H1 (cell line): ENCODE data around the gene TTC36. TPM values are rescaled to one million over a fixed set of nuclear protein-coding genes. Genes with fewer than 3 reads are reported as not detected.

ENCODE experiments used
- CTCF ChIA-PET: fragments of 300-600 bp; sonication (Branson Sonifier 250); formaldehyde crosslinking; loops from one replicate; lab custom pipeline; 2021; ENCODE audit not compliant: partially characterized antibody; lab: Charles Lee
- POLR2A ChIA-PET: fragments of 300-600 bp; sonication (Branson Sonifier 250); formaldehyde crosslinking; loops from one replicate; lab custom pipeline; 2021; ENCODE audit warnings: inconsistent platforms; ENCODE audit not compliant: partially characterized antibody; lab: Charles Lee
- DNase-seq, 2 experiments: peaks; one replicate each; pipeline versions ENCODE4 v3.0.0 to v3.0.0-alpha.2; 2010 to 2022; ENCODE audit warnings: low spot score in 2 of 2, low read depth in 1 of 2, mixed read lengths in 1 of 2
- FAIRE-seq: peaks from 2 replicates; lab custom pipeline; 2011; peaks lifted over from hg19 to GRCh38; lab: Jason Lieb, UNC
- H2AFZ ChIP-seq: 2 replicates; pipeline ENCODE4 v1.8.1; 2012; ENCODE audit warnings: low read length, inconsistent platforms
- H2AK5ac ChIP-seq: 2 replicates; pipeline ENCODE4 v1.6.1; 2013; ENCODE audit warnings: low read depth, low read length
- H2BK120ac ChIP-seq: replicated peaks from 2 replicates; pipeline ENCODE3; 2013; ENCODE audit warnings: low read depth, low read length, inconsistent platforms
- H2BK12ac ChIP-seq: 2 replicates; pipeline ENCODE4 v1.6.1; 2013; ENCODE audit warnings: low read depth, low read length
- H2BK15ac ChIP-seq: 2 replicates; pipeline ENCODE4 v1.6.1; 2013; ENCODE audit warnings: low read length
- H2BK20ac ChIP-seq: 2 replicates; pipeline ENCODE4 v1.6.1; 2013; ENCODE audit warnings: low read length
- H2BK5ac ChIP-seq: 2 replicates; pipeline ENCODE4 v1.6.1; 2013; ENCODE audit warnings: low read depth, low read length
- H3K14ac ChIP-seq: 2 replicates; pipeline ENCODE4 v1.6.1; 2013; ENCODE audit warnings: inconsistent platforms; ENCODE audit not compliant: insufficient read length
- H3K18ac ChIP-seq: 2 replicates; pipeline ENCODE4 v1.6.1; 2013; ENCODE audit warnings: low read length; ENCODE audit errors: extremely low read depth
- H3K23ac ChIP-seq: 2 replicates; pipeline ENCODE4 v1.6.1; 2013; ENCODE audit warnings: inconsistent platforms; ENCODE audit not compliant: insufficient read length
- H3K23me2 ChIP-seq: 2 replicates; pipeline ENCODE4 v1.6.1; 2013; ENCODE audit warnings: low read depth, low read length
- H3K27ac ChIP-seq: 2 replicates; pipeline ENCODE4 v1.6.1; 2011; ENCODE audit warnings: low read depth, low read length, inconsistent platforms
- H3K27me3 ChIP-seq, 4 experiments: replicated peaks in 1 of 4; 1 replicate in 1 of 4; 2 replicates in 3 of 4; pipeline versions ENCODE4 v1.6.1 to v1.8.1; 2011 to 2013; ENCODE audit warnings: low read length in 3 of 4, mild to moderate bottlenecking in 3 of 4, inconsistent platforms in 2 of 4, mixed read lengths in 2 of 4, moderate library complexity in 1 of 4; ENCODE audit not compliant: control insufficient read depth in 3 of 4, insufficient read depth in 3 of 4; ENCODE audit errors: extremely low read depth in 1 of 4
- H3K36me3 ChIP-seq, 4 experiments: 2 replicates each; pipeline versions ENCODE4 v1.6.1 to v1.8.1; 2011 to 2013; ENCODE audit warnings: mild to moderate bottlenecking in 4 of 4, low read length in 3 of 4, moderate library complexity in 2 of 4, control low read depth in 1 of 4, inconsistent platforms in 1 of 4; ENCODE audit not compliant: insufficient read depth in 4 of 4, control insufficient read depth in 2 of 4
- H3K4ac ChIP-seq: replicated peaks from 2 replicates; pipeline ENCODE3; 2013; ENCODE audit warnings: low read length, low read depth, mixed read lengths, inconsistent platforms; ENCODE audit not compliant: insufficient read length
- H3K4me1 ChIP-seq, 4 experiments: replicated peaks in 1 of 4; 1 replicate in 1 of 4; 2 replicates in 3 of 4; pipeline versions ENCODE4 v1.6.1 to v1.8.1; 2011 to 2013; ENCODE audit warnings: low read length in 3 of 4, inconsistent platforms in 2 of 4, mixed read lengths in 1 of 4; ENCODE audit not compliant: insufficient read depth in 4 of 4, control insufficient read depth in 3 of 4
- H3K4me2 ChIP-seq, 2 experiments: 2 replicates each; pipeline versions ENCODE4 v1.6.1 to v1.8.1; 2011 to 2013; ENCODE audit warnings: low read depth in 2 of 2, low read length in 2 of 2, control low read depth in 1 of 2, inconsistent platforms in 1 of 2, mild to moderate bottlenecking in 1 of 2; ENCODE audit not compliant: insufficient read depth in 1 of 2
- H3K4me3 ChIP-seq, 4 experiments: fragments of 200-600, 300-600 bp in 1 of 4; sonication (generic), shearing (Covaris generic), sonication (Bioruptor Twin) in 1 of 4; 2 replicates each; pipeline versions ENCODE4 v1.5.1 to v1.8.1; 2011 to 2016; ENCODE audit warnings: low read length in 4 of 4, low read depth in 3 of 4, control low read depth in 2 of 4, inconsistent platforms in 2 of 4, mild to moderate bottlenecking in 2 of 4, mixed read lengths in 1 of 4, moderate library complexity in 1 of 4; ENCODE audit not compliant: insufficient read depth in 2 of 4; ENCODE audit errors: extremely low read depth in 1 of 4
- H3K56ac ChIP-seq: replicated peaks from 2 replicates; pipeline ENCODE3; 2013; ENCODE audit warnings: low read depth, mild to moderate bottlenecking, mixed read lengths, low read length, inconsistent platforms; ENCODE audit not compliant: insufficient read length
- H3K79me1 ChIP-seq: 2 replicates; pipeline ENCODE4 v1.6.1; 2013; ENCODE audit warnings: low read depth, low read length, control low read depth
- H3K79me2 ChIP-seq, 2 experiments: 2 replicates each; pipeline versions ENCODE4 v1.6.1 to v1.8.1; 2012 to 2013; ENCODE audit warnings: low read length in 2 of 2, mild to moderate bottlenecking in 2 of 2, inconsistent platforms in 1 of 2; ENCODE audit not compliant: insufficient read depth in 2 of 2, control insufficient read depth in 1 of 2
- H3K9ac ChIP-seq, 4 experiments: replicated peaks in 1 of 4; 1 replicate in 1 of 4; 2 replicates in 3 of 4; pipeline versions ENCODE4 v1.6.1 to v1.8.1; 2011 to 2013; ENCODE audit warnings: low read depth in 3 of 4, low read length in 3 of 4, control low read depth in 2 of 4, mild to moderate bottlenecking in 2 of 4, moderate library complexity in 2 of 4, inconsistent platforms in 1 of 4; ENCODE audit errors: extremely low read depth in 1 of 4
- H3K9me3 ChIP-seq, 2 experiments: 2 replicates each; pipeline versions ENCODE4 v1.6.1 to v1.8.1; 2012 to 2013; ENCODE audit warnings: mild to moderate bottlenecking in 2 of 2, moderate library complexity in 2 of 2, control low read depth in 1 of 2, inconsistent platforms in 1 of 2, low read depth in 1 of 2, low read length in 1 of 2, mixed read lengths in 1 of 2; ENCODE audit not compliant: insufficient read depth in 2 of 2
- H4K20me1 ChIP-seq, 2 experiments: replicated peaks in 1 of 2; 2 replicates each; pipeline versions ENCODE3 to v1.8.1; 2011 to 2013; ENCODE audit warnings: inconsistent platforms in 2 of 2, low read length in 2 of 2, mild to moderate bottlenecking in 1 of 2; ENCODE audit not compliant: insufficient read depth in 2 of 2, control insufficient read depth in 1 of 2
- H4K5ac ChIP-seq: 2 replicates; pipeline ENCODE4 v1.6.1; 2013; ENCODE audit warnings: low read length, low read depth, mixed read lengths, inconsistent platforms; ENCODE audit not compliant: insufficient read length
- H4K8ac ChIP-seq: 2 replicates; pipeline ENCODE4 v1.8.0; 2013; ENCODE audit warnings: mild to moderate bottlenecking, moderate library complexity, low read length, inconsistent platforms; ENCODE audit not compliant: insufficient read depth; ENCODE audit errors: extremely low read depth
- H4K91ac ChIP-seq: replicated peaks from 2 replicates; pipeline ENCODE3; 2013; ENCODE audit warnings: low read length, mixed read lengths, inconsistent platforms; ENCODE audit not compliant: insufficient read length
- FOSL1 ChIP-seq: IDR thresholded peaks from 2 replicates; pipeline ENCODE4 v1.6.1; 2011; ENCODE audit warnings: mild to moderate bottlenecking, low read depth, low read length, moderate library complexity; ENCODE audit not compliant: insufficient read depth
- GABPA ChIP-seq: IDR thresholded peaks from 2 replicates; pipeline ENCODE4 v1.6.1; 2011; ENCODE audit warnings: mild to moderate bottlenecking, low read length, moderate library complexity, borderline replicate concordance; ENCODE audit not compliant: insufficient read depth
- TAF7 ChIP-seq: optimal IDR thresholded peaks from 2 replicates; pipeline ENCODE3; 2011; ENCODE audit warnings: low read depth, mild to moderate bottlenecking, inconsistent platforms, low read length, moderate library complexity, borderline replicate concordance
- USF2 ChIP-seq: IDR thresholded peaks from 2 replicates; pipeline ENCODE4 v1.6.1; 2011; ENCODE audit warnings: low read length, improper control_type of control experiment
- WGBS, 2 experiments: shearing (Covaris generic) in 1 of 2; methylation state at CpG; one replicate each; pipeline versions ENCODE4 v1.1.6 to v1.1.7; 2013 to 2015; ENCODE audit warnings: low lambda C conversion rate in 2 of 2, mixed read lengths in 2 of 2, inconsistent platforms in 1 of 2, low coverage in 1 of 2, missing lambda C conversion rate in 1 of 2; ENCODE audit not compliant: insufficient replicate concordance in 2 of 2, insufficient coverage in 1 of 2, insufficient read length in 1 of 2; ENCODE audit errors: extremely low coverage in 1 of 2, missing lambda C conversion rate in 1 of 2; 5-methylcytosine and 5-hydroxymethylcytosine counted together
- polyA plus RNA-seq, 7 experiments: library from polyadenylated mRNA; depleted of rRNA in 3 of 7; stranded (reverse) in 5 of 7; unstranded in 2 of 7; fragments of >200 nt in 5 of 7; fragments of 200-250 nt in 2 of 7; gene quantifications; 1 replicate in 5 of 7; 2 replicates in 1 of 7; 4 replicates in 1 of 7; pipeline versions ENCODE4 v1.2.1 to v1.2.3, GENCODE V29; 2011 to 2013; ENCODE audit warnings: missing spikeins in 2 of 7, mixed read lengths in 2 of 7
- total RNA-seq: library from RNA; stranded (reverse); fragmentation: NEBNext Ultra II Directional; extraction: Animal tissue kit (Norgen Biotek cat#: 25700); gene quantifications from 2 replicates; pipeline ENCODE4 v1.2.1, GENCODE V29; 2021

The TTC36 gene
- total and polyA plus RNA-seq, 2 of the 8 experiments (the other 6 are each of a cell fraction or from before 2014, with no cell fraction given), result not detected

- H4K5ac ChIP-seq, result no peak overlapping the region
- no peak overlapping the region for H3K14ac ChIP-seq
- DNase-seq, result no peak
- no peak overlapping the region for H3K27ac ChIP-seq
- no peaks in the 10 kb centered on the region for H3K79me2 ChIP-seq
- H3K9ac ChIP-seq, result no peak overlapping the region; a peak in 1 of 7 replicates
- no peak overlapping the region for H4K8ac ChIP-seq
- H3K18ac ChIP-seq, result no peak overlapping the region
- TF ChIP-seq USF2, result no peak
- TF ChIP-seq GABPA, result no peak
- TF ChIP-seq TAF7, result no peak
- TF ChIP-seq FOSL1, result no peak
- no peaks in the 10 kb centered on the region for H3K9me3 ChIP-seq
- H3K79me1 ChIP-seq, result no peaks in the 10 kb centered on the region
- H2BK12ac ChIP-seq, result no peak overlapping the region
- H3K4ac ChIP-seq, result no peak overlapping the region
- H2BK120ac ChIP-seq, result no peak overlapping the region
- CTCF ChIA-PET, result interaction anchor here (0.8 kb wide), 1 partner anchor 45 kb away, joined by 3 read pairs; no protein-coding TSS in a partner anchor
- no peak overlapping the region for H2AFZ ChIP-seq
- H3K4me2 ChIP-seq, result peak overlapping the region in 1 of 2 experiments; percentile 54; a peak in 1 of 4 replicates
- H3K4me1 ChIP-seq, result peaks cover 0 to 2% (median 0%) of the 10 kb centered on the region in 4 experiments; a peak in 1 of 7 replicates
- peaks cover 4% of the 10 kb centered on the region; the same call in 1 of the 2 replicates for H3K23me2 ChIP-seq
- H3K4me3 ChIP-seq, result no peak overlapping the region
- no peak overlapping the region for H2BK15ac ChIP-seq
- 80% methylated on average over 5 of the region's 5 CpGs; no CpG with 5 or more reads in 1 of the 2 experiments for WGBS, 2 experiments
- H2BK5ac ChIP-seq, result no peak overlapping the region
- no peaks in the 10 kb centered on the region for H3K36me3 ChIP-seq
- H4K20me1 ChIP-seq, result no peaks in the 10 kb centered on the region
- POLR2A ChIA-PET, result no interaction called here
- H2BK20ac ChIP-seq, result no peak overlapping the region
- H3K27me3 ChIP-seq, result no peaks in the 10 kb centered on the region
- H3K56ac ChIP-seq, result no peak overlapping the region
- no peak overlapping the region for H3K23ac ChIP-seq
- H2AK5ac ChIP-seq, result no peak overlapping the region
- no peak overlapping the region for H4K91ac ChIP-seq
- FAIRE-seq, result no peak
Observed at GRCh38 chr11:118565051-118565450, 37.8 kb downstream of the TTC36 start.
